HEK293 (cell line): ENCODE measurements around the gene TNFAIP1.

Experiments
- CTCF ChIA-PET: fragments of 350-600 bp; formaldehyde crosslinking; extraction: SDS; loops from one replicate; lab custom pipeline; 2021; ENCODE audit warnings: antibody characterized with exemption; lab: Yijun Ruan, JAX
- POLR2A ChIA-PET: fragments of 300-600 bp; formaldehyde crosslinking; extraction: SDS; loops from one replicate; lab custom pipeline; 2020; ENCODE audit warnings: antibody characterized with exemption, inconsistent platforms; lab: Yijun Ruan, JAX
- H3K27ac ChIP-seq: fragments of 200-500 bp; sonication (Bioruptor generic); 2 replicates; pipeline ENCODE4 v1.5.1; 2014; ENCODE audit warnings: low read depth, low read length, control low read depth, inconsistent platforms; ENCODE audit errors: extremely low read depth
- H3K36me3 ChIP-seq, 2 experiments: fragments of 200-500 bp in 1 of 2; sonication (Bioruptor generic) in 1 of 2; 1 replicate in 1 of 2; 2 replicates in 1 of 2; pipeline ENCODE4 v1.5.1; 2014 to 2017; ENCODE audit warnings: inconsistent platforms in 2 of 2, low read length in 2 of 2; ENCODE audit not compliant: control insufficient read depth in 2 of 2, insufficient read depth in 1 of 2
- H3K4me1 ChIP-seq: fragments of 200-500 bp; sonication (Bioruptor generic); 2 replicates; pipeline ENCODE4 v1.5.1; 2014; ENCODE audit warnings: mild to moderate bottlenecking, low read length, inconsistent platforms; ENCODE audit not compliant: control insufficient read depth, insufficient read depth
- H3K4me3 ChIP-seq: 2 replicates; pipeline ENCODE4 v1.5.1; 2011; ENCODE audit warnings: low read depth, mild to moderate bottlenecking, control low read depth, low read length, moderate library complexity
- H3K9me3 ChIP-seq: fragments of 200-500 bp; sonication (Bioruptor generic); 2 replicates; pipeline ENCODE4 v1.5.1; 2014; ENCODE audit warnings: low read depth, low read length, inconsistent platforms; ENCODE audit not compliant: control insufficient read depth, insufficient read depth
- AEBP2 ChIP-seq: fragments of 450-650 bp; formaldehyde crosslinking; IDR thresholded peaks from 2 replicates; pipeline ENCODE4 v1.5.1; 2016; ENCODE audit warnings: missing biosample characterization, missing genetic modification characterization, borderline replicate concordance
- ATF2 ChIP-seq: fragments of 450-650 bp; formaldehyde crosslinking; IDR thresholded peaks from 2 replicates; pipeline ENCODE4 v1.5.1; 2016; ENCODE audit warnings: missing biosample characterization, missing genetic modification characterization, low read depth
- INSM2 ChIP-seq: fragments of 450-650 bp; formaldehyde crosslinking; IDR thresholded peaks from 2 replicates; pipeline ENCODE4 v1.5.1; 2016; ENCODE audit warnings: missing biosample characterization, missing genetic modification characterization
- MZF1 ChIP-seq: fragments of 450-650 bp; formaldehyde crosslinking; IDR thresholded peaks from 2 replicates; pipeline ENCODE4 v1.5.1; 2017; ENCODE audit warnings: missing biosample characterization, missing genetic modification characterization, borderline replicate concordance
- OVOL3 ChIP-seq: fragments of 450-650 bp; formaldehyde crosslinking; IDR thresholded peaks from 2 replicates; pipeline ENCODE4 v1.5.1; 2016; ENCODE audit warnings: missing biosample characterization, missing genetic modification characterization
- PRDM6 ChIP-seq: fragments of 450-650 bp; formaldehyde crosslinking; IDR thresholded peaks from 2 replicates; pipeline ENCODE4 v1.5.1; 2017; ENCODE audit warnings: missing biosample characterization, missing genetic modification characterization
- TCF7L2 ChIP-seq: IDR thresholded peaks from 2 replicates; pipeline ENCODE4 v1.6.1; 2011; ENCODE audit warnings: low read depth, mild to moderate bottlenecking, inconsistent platforms, low read length, moderate library complexity, borderline replicate concordance
- WT1 ChIP-seq: fragments of 450-650 bp; formaldehyde crosslinking; IDR thresholded peaks from 2 replicates; pipeline ENCODE4 v1.5.1; 2016; ENCODE audit warnings: missing biosample characterization, missing genetic modification characterization
- ZBTB20 ChIP-seq: fragments of 450-650 bp; formaldehyde crosslinking; IDR thresholded peaks from 2 replicates; pipeline ENCODE4 v1.5.1; 2016; ENCODE audit warnings: missing biosample characterization, missing genetic modification characterization
- ZBTB44 ChIP-seq: fragments of 450-650 bp; IDR thresholded peaks from 2 replicates; pipeline ENCODE4 v1.5.1; 2018; ENCODE audit warnings: missing biosample characterization, mild to moderate bottlenecking, missing genetic modification characterization
- ZBTB8A ChIP-seq: fragments of 450-650 bp; formaldehyde crosslinking; IDR thresholded peaks from 2 replicates; pipeline ENCODE4 v1.5.1; 2016; ENCODE audit warnings: missing biosample characterization, missing genetic modification characterization
- ZEB2 ChIP-seq: fragments of 450-650 bp; formaldehyde crosslinking; IDR thresholded peaks from 2 replicates; pipeline ENCODE4 v1.5.1; 2016; ENCODE audit warnings: missing biosample characterization, missing genetic modification characterization
- ZNF280C ChIP-seq: fragments of 450-650 bp; formaldehyde crosslinking; IDR thresholded peaks from 2 replicates; pipeline ENCODE4 v1.5.1; 2016; ENCODE audit warnings: missing biosample characterization, missing genetic modification characterization
- ZNF560 ChIP-seq: fragments of 450-650 bp; formaldehyde crosslinking; IDR thresholded peaks from 2 replicates; pipeline ENCODE4 v1.5.1; 2017; ENCODE audit warnings: missing biosample characterization, missing genetic modification characterization, borderline replicate concordance
- ZNF629 ChIP-seq: fragments of 450-650 bp; formaldehyde crosslinking; IDR thresholded peaks from 2 replicates; pipeline ENCODE4 v1.5.1; 2017; ENCODE audit warnings: missing biosample characterization, missing genetic modification characterization
- ZNF76 ChIP-seq: fragments of 450-650 bp; formaldehyde crosslinking; IDR thresholded peaks from 2 replicates; pipeline ENCODE4; 2016; ENCODE audit warnings: low read depth, missing biosample characterization, missing genetic modification characterization, borderline replicate concordance
- ZNF776 ChIP-seq: fragments of 450-650 bp; formaldehyde crosslinking; IDR thresholded peaks from 2 replicates; pipeline ENCODE4 v1.5.0; 2017; ENCODE audit warnings: missing biosample characterization, missing genetic modification characterization, borderline replicate concordance
- ZNF777 ChIP-seq: fragments of 450-650 bp; formaldehyde crosslinking; IDR thresholded peaks from 2 replicates; pipeline ENCODE4 v1.5.1; 2017; ENCODE audit warnings: missing biosample characterization, missing genetic modification characterization, borderline replicate concordance
- ZNF830 ChIP-seq: fragments of 450-650 bp; IDR thresholded peaks from 2 replicates; pipeline ENCODE4 v1.5.0; 2018; ENCODE audit warnings: missing biosample characterization, missing genetic modification characterization, low read depth, mild to moderate bottlenecking, moderate library complexity
- ZSCAN5A ChIP-seq: fragments of 450-650 bp; formaldehyde crosslinking; IDR thresholded peaks from 2 replicates; pipeline ENCODE4 v1.5.1; 2016; ENCODE audit warnings: missing biosample characterization, missing genetic modification characterization

Gene TNFAIP1

GRCh38 chr17:28391401-28391800 is 55.8 kb downstream of the TNFAIP1 start (continued):
- no peak for TF ChIP-seq MZF1

GRCh38 chr17:28392491-28392890 is 56.9 kb downstream of the TNFAIP1 start:
- TF ChIP-seq PRDM6 (tag by site-specific recombination) (no peak), ATF2 (tag by site-specific recombination) (no peak), ZSCAN5A (tag by site-specific recombination) (no peak), ZNF776 (tag by site-specific recombination) (no peak), ZBTB20 (tag by site-specific recombination) (no peak), WT1 (tag by site-specific recombination) (no peak), ZNF76 (tag by site-specific recombination) (no peak), ZNF280C (tag by site-specific recombination) (no peak), OVOL3 (no peak), ZEB2 (tag by site-specific recombination) (no peak), ZBTB44 (tag by site-specific recombination) (no peak), ZNF830 (tag by site-specific recombination) (no peak), TCF7L2 (no peak), ZNF560 (no peak), ZBTB8A (tag by site-specific recombination) (no peak), INSM2 (tag by site-specific recombination) (no peak), ZNF777 (no peak), ZNF629 (tag by site-specific recombination) (no peak), AEBP2 (no peak)
- Histone ChIP-seq H3K4me3 (no peak overlapping the region), H3K9me3 (no peaks in the 10 kb centered on the region), H3K4me1 (no peaks in the 10 kb centered on the region), H3K27ac (no peak overlapping the region), H3K36me3 (peaks cover 42 to 78% of the 10 kb centered on the region in 2 experiments)
- POLR2A ChIA-PET, result no interaction called here
- CTCF ChIA-PET, result no interaction called here
